Adrenal gland (tissue), 12 donors: ENCODE measurements around the gene FGGY. TPM values are rescaled to one million over a fixed set of nuclear protein-coding genes. Genes with fewer than 3 reads are reported as not detected.

ENCODE experiments used
- DNase-seq, 7 donors: peaks; one replicate each; pipeline ENCODE4 v3.0.0-alpha.2; 2019 to 2020
- H3K27ac ChIP-seq, 5 donors: fragments of 200-600 bp; sonication (generic) in 4 of 5; 1 replicate in 3 of 5; 2 replicates in 2 of 5; pipeline versions ENCODE4 v1.5.1 to v1.8.0; 2016 to 2020; ENCODE audit warnings: mild to moderate bottlenecking in 1 of 5
- H3K27me3 ChIP-seq: fragments of 200-600 bp; 2 replicates; pipeline ENCODE4 v1.8.0; 2021
- H3K36me3 ChIP-seq, 2 donors: fragments of 200-600 bp; replicated peaks in 1 of 2; 1 replicate in 1 of 2; 2 replicates in 1 of 2; pipeline versions ENCODE4 v1.5.1 to v1.8.0; 2018 to 2022
- H3K4me1 ChIP-seq, 2 donors: fragments of 200-600 bp; replicated peaks in 1 of 2; 1 replicate in 1 of 2; 2 replicates in 1 of 2; pipeline versions ENCODE4 v1.5.1 to v1.8.0; 2018 to 2021
- H3K4me3 ChIP-seq, 4 donors: fragments of 200-600 bp; sonication (generic) in 3 of 4; one replicate each; pipeline ENCODE4 v1.5.1; 2016 to 2018
- H3K9me3 ChIP-seq, 3 donors: fragments of 200-600 bp; sonication (generic) in 1 of 3; replicated peaks in 1 of 3; 1 replicate in 2 of 3; 2 replicates in 1 of 3; pipeline versions ENCODE4 v1.5.1 to v1.8.0; 2016 to 2021
- POLR2A ChIP-seq, 2 donors: fragments of 450-650 bp; IDR thresholded peaks; one replicate each; pipeline ENCODE4 v1.6.1; 2017; ENCODE audit warnings: antibody characterized with exemption in 2 of 2, mild to moderate bottlenecking in 2 of 2, moderate library complexity in 1 of 2
- WGBS, 4 donors: extraction: QIAGEN DNeasy Blood & Tissue Kit in 2 of 4; methylation state at CpG; one replicate each; pipeline versions ENCODE4 v1.1.5 to v1.1.7; 2013 to 2017; 5-methylcytosine and 5-hydroxymethylcytosine counted together
- intact Hi-C, 2 donors: fragments of 100-400 bp; cut with DNase I; formaldehyde crosslinking; loops; one replicate each; pipeline versions ENCODE4 v1.14.1 to v1.15.0; 2022 to 2023
- polyA plus RNA-seq, 3 donors: library from polyadenylated mRNA; stranded (reverse); fragments of 200-250 nt in 2 of 3; fragments of 350-450 nt in 1 of 3; fragmentation: Illumina TruSeq in 1 of 3; extraction: RNeasy Lipid Tissue Mini Kit (QIAGEN cat#74804) in 1 of 3; gene quantifications; one replicate each; pipeline ENCODE4 v1.2.3, GENCODE V29; 2013 to 2014
- total RNA-seq, 9 donors: library from RNA; depleted of rRNA in 4 of 9; stranded (reverse); fragments of >200 nt in 4 of 9; fragments of 120-200 nt in 1 of 9; fragmentation: NEBNext Ultra II Directional in 1 of 9; extraction: Animal tissue kit (Norgen Biotek cat#: 25700) in 1 of 9; gene quantifications; one replicate each; pipeline versions ENCODE4 v1.1.0 to v1.2.4, GENCODE V29; 2013 to 2023
- TF ChIP-seq, protein P1 (sequence below), 6 experiments: fragments of 450-650 bp in 4 of 6; fragments of 200-600 bp in 2 of 6; sonication (generic) in 1 of 6; IDR thresholded peaks; 1 replicate in 5 of 6; 2 replicates in 1 of 6; pipeline versions ENCODE4 v1.5.1 to v1.8.0; 2016 to 2021; ENCODE audit warnings: antibody characterized with exemption in 6 of 6, mild to moderate bottlenecking in 2 of 6, moderate library complexity in 1 of 6
- donor health status: healthy with polysubstance abuse.
- donor health status: Bipolar disorder and iron deficiency.
- donor health status: DM: yes; HTN: yes; CAD: no.
- donor health status: DM: no; HTN: no; CAD: no.
- donor health status: DM: no; HTN: no; CAD: no.
- donor health status: DM: yes; HTN: yes; CAD: no.

FGGY gene
- total and polyA plus RNA-seq, 12 donors = 7.4 to 75.5 (median 35.0) TPM

DNA sequence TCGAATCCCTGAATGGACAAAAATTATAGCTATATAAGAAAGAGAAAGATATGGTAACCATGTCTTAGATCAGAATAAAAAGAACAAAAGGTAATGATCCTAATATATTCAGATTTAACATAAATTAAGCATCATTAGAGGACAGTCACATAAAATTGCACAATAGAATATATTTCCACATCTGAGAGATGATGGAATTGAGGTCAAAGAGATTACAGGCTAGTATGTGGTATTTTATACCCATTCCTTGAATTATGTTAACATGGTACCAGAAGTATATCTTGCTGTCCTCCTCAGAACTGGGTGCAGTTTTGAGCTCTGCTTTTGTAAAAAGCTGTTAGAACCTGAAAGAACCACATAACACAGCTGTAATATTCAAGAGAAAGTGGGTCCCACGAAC, 272.3 kb downstream of the FGGY start:
- H3K4me3 ChIP-seq = no peak overlapping the region
- H3K9me3 ChIP-seq = no peaks in the 10 kb centered on the region
- no peak overlapping the region for H3K27ac ChIP-seq
- H3K27me3 ChIP-seq = no peaks in the 10 kb centered on the region
- WGBS, 4 donors = 92 to 95% (median 92%) methylated on average over 2 of the region's 2 CpGs
- intact Hi-C loops = no loop called here
- no peak for DNase-seq
- H3K36me3 ChIP-seq = no peaks in the 10 kb centered on the region
- TF ChIP-seq, protein P1, sequence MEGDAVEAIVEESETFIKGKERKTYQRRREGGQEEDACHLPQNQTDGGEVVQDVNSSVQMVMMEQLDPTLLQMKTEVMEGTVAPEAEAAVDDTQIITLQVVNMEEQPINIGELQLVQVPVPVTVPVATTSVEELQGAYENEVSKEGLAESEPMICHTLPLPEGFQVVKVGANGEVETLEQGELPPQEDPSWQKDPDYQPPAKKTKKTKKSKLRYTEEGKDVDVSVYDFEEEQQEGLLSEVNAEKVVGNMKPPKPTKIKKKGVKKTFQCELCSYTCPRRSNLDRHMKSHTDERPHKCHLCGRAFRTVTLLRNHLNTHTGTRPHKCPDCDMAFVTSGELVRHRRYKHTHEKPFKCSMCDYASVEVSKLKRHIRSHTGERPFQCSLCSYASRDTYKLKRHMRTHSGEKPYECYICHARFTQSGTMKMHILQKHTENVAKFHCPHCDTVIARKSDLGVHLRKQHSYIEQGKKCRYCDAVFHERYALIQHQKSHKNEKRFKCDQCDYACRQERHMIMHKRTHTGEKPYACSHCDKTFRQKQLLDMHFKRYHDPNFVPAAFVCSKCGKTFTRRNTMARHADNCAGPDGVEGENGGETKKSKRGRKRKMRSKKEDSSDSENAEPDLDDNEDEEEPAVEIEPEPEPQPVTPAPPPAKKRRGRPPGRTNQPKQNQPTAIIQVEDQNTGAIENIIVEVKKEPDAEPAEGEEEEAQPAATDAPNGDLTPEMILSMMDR (IDR thresholded peaks at IDR 0.05) = no peak
- TF ChIP-seq POLR2A (IDR thresholded peaks at IDR 0.05) = no peak
- H3K4me1 ChIP-seq = peaks cover 0 to 21% of the 10 kb centered on the region in 2 donors

GRCh38 chr1:59570524-59570923, 273.6 kb downstream of the FGGY start:
- peaks cover 0 to 21% of the 10 kb centered on the region in 2 donors for H3K4me1 ChIP-seq
- TF ChIP-seq, protein P1 (IDR thresholded peaks at IDR 0.05) = no peak
- TF ChIP-seq POLR2A (IDR thresholded peaks at IDR 0.05) = no peak
- DNase-seq = peak in 1 of 7 donors; percentile 16
- no peaks in the 10 kb centered on the region for H3K36me3 ChIP-seq
- H3K27ac ChIP-seq = no peak overlapping the region
- intact Hi-C loops = no loop called here
- no peaks in the 10 kb centered on the region for H3K27me3 ChIP-seq
- 70 to 84% (median 75%) methylated on average over 3 of the region's 3 CpGs for WGBS, 4 donors
- no peak overlapping the region for H3K4me3 ChIP-seq
- no peaks in the 10 kb centered on the region for H3K9me3 ChIP-seq

GRCh38 chr1:59574085-59574484, 277.2 kb downstream of the FGGY start:
- WGBS, 4 donors = 88 to 98% (median 97%) methylated on average over 2 of the region's 2 CpGs
- intact Hi-C loops = no loop called here
- no peak for TF ChIP-seq POLR2A (IDR thresholded peaks at IDR 0.05)

DNA sequence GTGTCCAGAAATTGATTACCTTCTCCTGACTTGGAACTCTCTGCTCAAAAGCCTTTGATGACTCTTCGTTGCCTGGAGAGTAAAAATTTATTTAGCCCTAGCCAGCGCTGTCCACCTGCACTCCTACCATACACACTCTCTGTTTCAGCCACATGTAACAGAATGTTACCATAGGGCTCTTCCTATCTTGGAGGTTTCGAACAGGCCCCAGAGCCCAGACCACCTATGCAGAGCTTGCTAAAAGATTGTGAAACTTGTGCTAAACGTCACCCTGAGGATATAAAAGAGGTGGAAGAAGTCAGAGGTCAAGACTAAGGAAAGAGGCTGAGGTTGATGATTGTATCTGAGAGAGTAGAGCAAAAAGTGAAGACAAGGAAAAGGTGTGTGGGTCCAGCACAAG, 280.9 kb downstream of the FGGY start:
- Histone ChIP-seq H3K9me3 (no peaks in the 10 kb centered on the region), H3K36me3 (no peaks in the 10 kb centered on the region), H3K4me3 (no peak overlapping the region), H3K4me1 (peaks cover 0 to 9% of the 10 kb centered on the region in 2 donors), H3K27me3 (no peaks in the 10 kb centered on the region), H3K27ac (no peak overlapping the region)
- 92 to 94% (median 92%) methylated on average over 4 of the region's 4 CpGs for WGBS, 4 donors
- TF ChIP-seq POLR2A (IDR thresholded peaks at IDR 0.05) = no peak
- TF ChIP-seq, protein P1 (IDR thresholded peaks at IDR 0.05) = no peak
- intact Hi-C loops = no loop called here
- no peak for DNase-seq

More at GRCh38 chr1:59574085-59574484, 277.2 kb downstream of the FGGY start:
- Histone ChIP-seq H3K9me3 (no peaks in the 10 kb centered on the region), H3K4me1 (peaks cover 0 to 21% of the 10 kb centered on the region in 2 donors), H3K36me3 (no peaks in the 10 kb centered on the region), H3K27ac (no peak overlapping the region), H3K4me3 (no peak overlapping the region), H3K27me3 (no peaks in the 10 kb centered on the region)
- DNase-seq = no peak

DNA sequence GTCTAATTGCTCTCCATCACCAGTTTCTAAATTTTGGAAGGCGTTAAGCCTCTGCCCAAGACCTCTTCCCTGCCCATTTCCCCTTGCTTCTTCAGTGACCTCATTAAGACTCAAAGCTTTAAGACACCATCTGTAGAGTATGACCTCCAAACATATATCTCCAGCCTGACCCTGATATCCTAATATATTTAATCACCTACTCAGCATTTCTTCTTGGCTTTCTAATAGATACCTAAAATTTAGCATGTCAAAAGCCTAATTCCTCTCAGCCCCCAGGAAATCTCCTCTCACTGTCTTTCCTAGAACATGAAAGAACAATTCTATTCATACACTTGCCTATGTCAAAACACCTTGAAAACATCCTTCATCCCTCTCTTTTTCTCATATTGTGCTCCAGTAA, 282.3 kb downstream of the FGGY start:
- H3K4me1 ChIP-seq = no peaks in the 10 kb centered on the region
- intact Hi-C loops = no loop called here
- no peaks in the 10 kb centered on the region for H3K9me3 ChIP-seq
- H3K4me3 ChIP-seq = no peak overlapping the region
- no peak for DNase-seq
- WGBS, 4 donors = 96 to 100% (median 97%) methylated on average over 1 of the region's 1 CpG
- H3K27me3 ChIP-seq = no peaks in the 10 kb centered on the region
- H3K27ac ChIP-seq = no peak overlapping the region
- no peaks in the 10 kb centered on the region for H3K36me3 ChIP-seq
- no peak for TF ChIP-seq POLR2A (IDR thresholded peaks at IDR 0.05)
- TF ChIP-seq, protein P1 (IDR thresholded peaks at IDR 0.05) = no peak
